ENCODE data around the gene SLC8B1.

Gene SLC8B1

DNA sequence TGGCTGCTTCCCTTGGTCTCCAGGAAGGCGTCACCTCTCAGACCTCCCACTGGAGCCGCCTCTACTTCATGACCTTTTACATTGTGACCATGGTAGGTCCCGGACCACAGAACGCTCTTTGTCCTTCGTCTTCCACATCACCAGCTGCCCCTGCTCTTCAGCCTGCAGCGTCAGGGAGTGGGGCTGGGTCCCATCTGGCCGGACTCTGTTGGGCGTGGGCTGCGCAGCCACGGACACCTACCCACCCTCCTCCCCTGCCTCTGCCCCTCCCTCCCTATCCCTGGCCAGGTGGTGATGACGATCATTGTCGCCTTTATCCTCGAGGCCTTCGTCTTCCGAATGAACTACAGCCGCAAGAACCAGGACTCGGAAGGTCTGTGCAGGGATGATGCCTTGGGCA is 43.3 kb downstream of the SLC8B1 start:
- H3K9me3 ChIP-seq (ENCODE audit: low read depth, low read length), result no peaks in the 10 kb centered on the region
- no peak for DNase-seq (ENCODE audit: low read depth, low spot score)
- no peaks in the 10 kb centered on the region for H3K36me3 ChIP-seq (ENCODE audit: insufficient read depth, low read length)
- H3K4me3 ChIP-seq, result no peak overlapping the region
- no peak overlapping the region for H3K9ac ChIP-seq (ENCODE audit: insufficient read length)
- no peak overlapping the region for H3K27ac ChIP-seq
- no peak for TF ChIP-seq FOXP2 (optimal IDR thresholded peaks at IDR 0.05; ENCODE audit: control extremely low read depth, extremely low read length, insufficient read depth)

DNA sequence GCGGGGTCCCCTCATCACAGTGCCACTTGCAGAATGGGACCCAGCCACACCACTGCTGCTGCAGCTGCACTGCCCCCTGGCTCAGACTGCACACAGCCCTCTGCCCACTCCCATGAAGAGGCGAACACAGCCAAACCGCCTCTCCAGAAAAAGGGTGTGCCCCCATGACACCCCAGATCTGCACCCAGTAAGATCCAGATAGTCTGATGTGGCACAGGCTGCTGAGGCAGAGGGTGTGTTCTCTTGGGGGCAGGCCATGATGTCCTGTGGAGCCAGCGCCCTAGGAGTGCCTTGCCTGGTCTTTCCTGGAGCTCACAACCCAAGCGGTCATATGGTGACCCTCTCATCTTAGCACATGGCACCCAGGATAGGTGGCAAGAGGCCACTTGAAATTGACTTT is 44.4 kb downstream of the SLC8B1 start:
- H3K9me3 ChIP-seq (ENCODE audit: low read depth, low read length), result no peaks in the 10 kb centered on the region
- H3K9ac ChIP-seq (ENCODE audit: insufficient read length), result no peak overlapping the region
- no peak overlapping the region for H3K4me3 ChIP-seq
- TF ChIP-seq POLR2AphosphoS5 (IDR thresholded peaks at IDR 0.05; ENCODE audit: borderline replicate concordance, low read depth, low read length) (no peak), EZH2 (IDR thresholded peaks at IDR 0.05) (no peak), FOXP2 (optimal IDR thresholded peaks at IDR 0.05; ENCODE audit: control extremely low read depth, extremely low read length, insufficient read depth) (no peak)
- no peaks in the 10 kb centered on the region for H3K36me3 ChIP-seq (ENCODE audit: insufficient read depth, low read length)
- no peak overlapping the region for H3K27ac ChIP-seq
- DNase-seq (ENCODE audit: low read depth, low spot score), result no peak

DNA sequence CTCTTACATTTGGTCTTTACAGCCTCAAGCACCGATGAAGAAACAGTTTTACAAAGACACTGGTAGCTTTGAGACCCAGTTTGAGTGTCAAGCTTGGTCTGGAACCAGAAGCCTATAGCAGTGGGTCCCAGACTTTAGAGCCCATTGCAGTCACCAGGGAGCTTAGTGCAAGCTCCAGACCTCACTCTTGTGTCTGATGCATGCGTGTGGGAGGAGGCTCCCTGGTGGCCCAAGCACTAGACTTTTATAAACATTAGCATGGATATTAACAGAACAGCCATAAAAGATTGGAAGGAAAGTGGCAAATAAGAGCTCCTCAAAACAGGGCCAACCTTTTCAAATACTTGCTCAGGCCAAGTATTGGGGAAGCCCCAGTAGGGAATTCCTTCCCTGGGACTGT is 45.5 kb downstream of the SLC8B1 start:
- TF ChIP-seq POLR2AphosphoS5 (IDR thresholded peaks at IDR 0.05; ENCODE audit: borderline replicate concordance, low read depth, low read length) (no peak), FOXP2 (optimal IDR thresholded peaks at IDR 0.05; ENCODE audit: control extremely low read depth, extremely low read length, insufficient read depth) (no peak), EZH2 (IDR thresholded peaks at IDR 0.05) (no peak)
- H3K9me3 ChIP-seq (ENCODE audit: low read depth, low read length), result no peaks in the 10 kb centered on the region
- H3K9ac ChIP-seq (ENCODE audit: insufficient read length), result no peak overlapping the region
- no peak for DNase-seq (ENCODE audit: low read depth, low spot score)
- H3K36me3 ChIP-seq (ENCODE audit: insufficient read depth, low read length), result no peaks in the 10 kb centered on the region
- no peak overlapping the region for H3K27ac ChIP-seq
- H3K4me3 ChIP-seq, result no peak overlapping the region

DNA sequence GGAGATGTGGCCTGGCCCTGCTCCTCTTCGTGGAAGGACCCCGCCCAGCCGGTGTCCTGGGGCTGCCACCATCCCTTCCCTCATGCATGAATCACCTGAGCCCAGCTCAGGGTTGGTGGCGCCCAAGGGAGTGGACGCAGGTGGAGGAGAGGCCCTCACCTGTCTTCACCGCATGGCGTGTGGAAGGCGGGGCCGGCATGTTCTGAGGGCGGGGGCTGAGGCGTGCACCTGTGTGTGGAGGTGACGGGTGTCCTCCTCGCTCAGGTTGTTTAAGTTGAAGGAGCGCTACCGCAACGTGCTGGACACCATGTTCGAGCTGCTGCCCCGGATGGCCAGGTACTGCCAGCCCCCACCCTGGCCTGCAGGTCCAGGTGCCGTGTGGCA is 47.0 kb downstream of the SLC8B1 start:
- no peaks in the 10 kb centered on the region for H3K9me3 ChIP-seq (ENCODE audit: low read depth, low read length)
- no peak overlapping the region for H3K9ac ChIP-seq (ENCODE audit: insufficient read length)
- H3K4me3 ChIP-seq, result no peak overlapping the region
- no peak for TF ChIP-seq EZH2 (IDR thresholded peaks at IDR 0.05)
- no peak for TF ChIP-seq POLR2AphosphoS5 (IDR thresholded peaks at IDR 0.05; ENCODE audit: borderline replicate concordance, low read depth, low read length)
- TF ChIP-seq FOXP2 (optimal IDR thresholded peaks at IDR 0.05; ENCODE audit: control extremely low read depth, extremely low read length, insufficient read depth), result no peak
- H3K27ac ChIP-seq, result no peak overlapping the region
- no peaks in the 10 kb centered on the region for H3K36me3 ChIP-seq (ENCODE audit: insufficient read depth, low read length)
- DNase-seq (ENCODE audit: low read depth, low spot score), result no peak

DNA sequence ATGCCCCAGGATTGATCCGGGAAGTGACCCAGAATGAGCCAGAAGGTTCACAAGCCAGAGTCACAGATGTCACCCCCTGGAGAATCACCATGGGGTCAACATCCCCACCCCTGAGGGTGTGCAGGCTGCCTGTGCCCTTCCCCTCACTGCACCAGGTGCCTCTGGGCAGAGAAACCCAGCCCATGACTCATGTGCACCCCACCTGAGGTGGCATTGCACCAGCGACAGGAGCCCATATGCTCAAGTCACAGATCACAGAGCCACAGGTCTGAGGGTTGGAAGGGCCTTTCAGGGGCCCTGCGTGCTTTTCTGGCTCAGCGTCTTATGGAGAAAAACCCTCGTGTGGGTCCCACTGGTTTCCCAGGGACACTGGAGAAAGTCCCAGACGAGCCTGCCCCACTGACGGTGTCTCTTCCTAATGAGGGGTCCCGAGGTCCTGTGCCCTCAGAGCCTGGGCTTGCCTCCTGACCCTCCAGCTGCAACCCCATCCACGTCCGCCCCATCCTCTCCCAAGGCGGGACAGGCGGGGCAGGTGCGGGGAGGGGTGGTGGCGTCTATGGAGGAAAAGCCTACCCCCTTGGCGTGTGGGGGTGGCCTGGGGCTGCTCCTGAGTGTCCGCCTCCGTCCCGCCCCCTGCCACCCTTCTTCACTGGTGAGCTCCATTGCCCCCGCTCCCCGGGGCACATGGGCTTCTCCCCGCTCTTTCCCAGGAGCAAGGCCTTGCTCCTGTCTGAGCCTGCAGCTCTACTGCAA is 47.6 kb downstream of the SLC8B1 start:
- Histone ChIP-seq H3K36me3 (ENCODE audit: insufficient read depth, low read length) (no peaks in the 10 kb centered on the region), H3K4me3 (no peak overlapping the region), H3K9ac (ENCODE audit: insufficient read length) (no peak overlapping the region), H3K9me3 (ENCODE audit: low read depth, low read length) (no peaks in the 10 kb centered on the region), H3K27ac (no peak overlapping the region)
- no peak for DNase-seq (ENCODE audit: low read depth, low spot score)
- TF ChIP-seq EZH2 (IDR thresholded peaks at IDR 0.05), result no peak
- no peak for TF ChIP-seq FOXP2 (optimal IDR thresholded peaks at IDR 0.05; ENCODE audit: control extremely low read depth, extremely low read length, insufficient read depth)
- TF ChIP-seq POLR2AphosphoS5 (IDR thresholded peaks at IDR 0.05; ENCODE audit: borderline replicate concordance, low read depth, low read length), result no peak

DNA sequence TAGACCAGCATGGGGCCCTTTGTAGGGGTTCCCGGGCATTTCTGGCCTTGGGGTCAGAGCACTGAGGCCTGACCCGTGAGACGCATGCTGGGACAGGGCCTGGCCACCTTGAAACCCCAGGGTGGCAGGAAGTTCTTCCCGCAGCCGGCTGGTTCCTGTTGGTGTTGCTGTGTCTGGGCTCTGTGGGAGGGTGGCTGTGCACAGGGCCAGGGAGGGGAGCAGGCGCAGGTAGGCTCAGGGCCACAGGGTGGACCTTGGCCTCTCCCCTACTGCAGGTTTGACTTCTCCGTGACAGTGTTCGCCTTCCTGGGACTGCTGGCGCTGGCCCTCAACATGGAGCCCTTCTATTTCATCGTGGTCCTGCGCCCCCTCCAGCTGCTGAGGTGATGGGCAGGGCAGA is 48.2 kb downstream of the SLC8B1 start:
- no peak for TF ChIP-seq FOXP2 (optimal IDR thresholded peaks at IDR 0.05; ENCODE audit: control extremely low read depth, extremely low read length, insufficient read depth)
- TF ChIP-seq EZH2 (IDR thresholded peaks at IDR 0.05), result no peak
- TF ChIP-seq POLR2AphosphoS5 (IDR thresholded peaks at IDR 0.05; ENCODE audit: borderline replicate concordance, low read depth, low read length), result no peak
- no peaks in the 10 kb centered on the region for H3K9me3 ChIP-seq (ENCODE audit: low read depth, low read length)
- DNase-seq (ENCODE audit: low read depth, low spot score), result no peak
- H3K36me3 ChIP-seq (ENCODE audit: insufficient read depth, low read length), result no peaks in the 10 kb centered on the region
- H3K9ac ChIP-seq (ENCODE audit: insufficient read length), result no peak overlapping the region
- no peak overlapping the region for H3K27ac ChIP-seq
- H3K4me3 ChIP-seq, result no peak overlapping the region

DNA sequence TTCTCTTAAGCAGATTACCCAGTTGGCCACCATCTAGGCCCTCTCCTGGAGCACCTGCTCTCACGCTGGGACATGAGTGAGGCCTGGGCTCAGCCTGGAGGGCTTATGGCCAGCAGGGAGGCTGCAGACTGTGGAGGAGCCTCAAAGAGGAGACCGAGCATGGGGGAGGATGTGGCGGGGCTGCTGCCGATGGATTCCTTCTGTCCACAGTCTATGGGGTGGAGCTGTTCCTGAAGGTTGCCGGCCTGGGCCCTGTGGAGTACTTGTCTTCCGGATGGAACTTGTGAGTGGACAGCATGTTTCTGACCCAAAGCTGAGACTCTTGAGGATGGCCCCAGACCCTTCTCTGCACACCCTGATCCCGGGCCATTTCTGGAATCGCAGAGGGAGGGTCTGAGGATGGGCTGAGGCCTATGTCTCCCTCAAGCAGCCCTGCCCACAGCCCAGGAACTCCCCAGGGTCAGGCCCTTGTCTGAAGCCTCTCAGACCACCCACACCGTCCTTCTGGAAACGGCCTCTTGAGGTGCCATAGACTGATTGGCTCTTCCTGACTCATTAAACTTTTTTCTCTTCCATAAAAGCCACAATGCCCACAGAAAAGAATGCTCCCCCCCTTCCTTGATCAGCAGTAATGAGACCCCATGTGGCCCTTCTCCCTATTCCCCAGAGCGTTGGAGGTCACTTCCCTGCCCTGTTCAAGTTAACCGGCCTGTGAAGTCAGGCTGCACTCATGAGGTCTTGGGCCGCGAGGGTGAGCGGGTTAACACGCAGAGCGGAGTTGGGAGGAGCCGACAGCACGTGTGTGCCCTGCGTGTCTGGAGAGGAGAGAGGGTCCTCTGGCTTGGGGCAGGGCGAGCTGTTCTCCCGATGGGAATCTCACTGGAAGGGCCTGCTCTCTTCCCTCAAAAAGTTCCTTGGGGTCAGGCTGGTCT is 49.0 kb downstream of the SLC8B1 start:
- no peak overlapping the region for H3K9ac ChIP-seq (ENCODE audit: insufficient read length)
- no peaks in the 10 kb centered on the region for H3K36me3 ChIP-seq (ENCODE audit: insufficient read depth, low read length)
- H3K27ac ChIP-seq, result no peak overlapping the region
- DNase-seq (ENCODE audit: low read depth, low spot score), result no peak
- TF ChIP-seq POLR2AphosphoS5 (IDR thresholded peaks at IDR 0.05; ENCODE audit: borderline replicate concordance, low read depth, low read length), result no peak
- no peak for TF ChIP-seq EZH2 (IDR thresholded peaks at IDR 0.05)
- TF ChIP-seq FOXP2 (optimal IDR thresholded peaks at IDR 0.05; ENCODE audit: control extremely low read depth, extremely low read length, insufficient read depth), result no peak
- H3K4me3 ChIP-seq, result no peak overlapping the region
- H3K9me3 ChIP-seq (ENCODE audit: low read depth, low read length), result no peaks in the 10 kb centered on the region

DNA sequence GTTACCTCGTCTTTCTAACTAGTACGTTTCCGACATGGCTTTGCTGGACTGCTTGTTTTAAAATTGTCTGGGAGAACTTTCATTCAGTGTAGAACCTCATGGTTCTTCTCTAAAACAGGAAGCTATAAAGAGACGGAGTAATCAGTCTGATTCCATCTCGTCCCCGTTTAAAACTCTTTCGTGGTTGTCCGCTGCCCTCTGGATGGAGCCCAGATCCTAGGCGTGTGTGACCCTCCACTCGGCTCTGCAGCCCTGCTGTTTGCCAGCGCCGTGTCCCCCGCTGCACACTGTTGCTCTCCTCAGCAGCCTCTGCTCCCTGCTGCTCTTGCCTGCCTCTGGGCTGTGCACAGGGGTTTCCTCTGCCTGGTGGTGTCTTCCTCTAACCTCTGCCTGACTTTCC is 50.2 kb downstream of the SLC8B1 start:
- no peaks in the 10 kb centered on the region for H3K36me3 ChIP-seq (ENCODE audit: insufficient read depth, low read length)
- no peak for TF ChIP-seq POLR2AphosphoS5 (IDR thresholded peaks at IDR 0.05; ENCODE audit: borderline replicate concordance, low read depth, low read length)
- no peak for TF ChIP-seq EZH2 (IDR thresholded peaks at IDR 0.05)
- TF ChIP-seq FOXP2 (optimal IDR thresholded peaks at IDR 0.05; ENCODE audit: control extremely low read depth, extremely low read length, insufficient read depth), result no peak

More for the DNA sequence above, 50.2 kb downstream of the SLC8B1 start:
- H3K4me3 ChIP-seq, result no peak overlapping the region
- no peak for DNase-seq (ENCODE audit: low read depth, low spot score)
- no peak overlapping the region for H3K9ac ChIP-seq (ENCODE audit: insufficient read length)
- no peak overlapping the region for H3K27ac ChIP-seq
- no peaks in the 10 kb centered on the region for H3K9me3 ChIP-seq (ENCODE audit: low read depth, low read length)
